CD4-positive, alpha-beta T cell treated with Interleukin-15 for 4 hours (primary cell): ENCODE measurements around the gene TOMM34.

Experiments used
- DNase-seq: peaks from one replicate; pipeline ENCODE4 v3.0.0-alpha.2; 2020; ENCODE audit warnings: low spot score

The TOMM34 gene

DNA sequence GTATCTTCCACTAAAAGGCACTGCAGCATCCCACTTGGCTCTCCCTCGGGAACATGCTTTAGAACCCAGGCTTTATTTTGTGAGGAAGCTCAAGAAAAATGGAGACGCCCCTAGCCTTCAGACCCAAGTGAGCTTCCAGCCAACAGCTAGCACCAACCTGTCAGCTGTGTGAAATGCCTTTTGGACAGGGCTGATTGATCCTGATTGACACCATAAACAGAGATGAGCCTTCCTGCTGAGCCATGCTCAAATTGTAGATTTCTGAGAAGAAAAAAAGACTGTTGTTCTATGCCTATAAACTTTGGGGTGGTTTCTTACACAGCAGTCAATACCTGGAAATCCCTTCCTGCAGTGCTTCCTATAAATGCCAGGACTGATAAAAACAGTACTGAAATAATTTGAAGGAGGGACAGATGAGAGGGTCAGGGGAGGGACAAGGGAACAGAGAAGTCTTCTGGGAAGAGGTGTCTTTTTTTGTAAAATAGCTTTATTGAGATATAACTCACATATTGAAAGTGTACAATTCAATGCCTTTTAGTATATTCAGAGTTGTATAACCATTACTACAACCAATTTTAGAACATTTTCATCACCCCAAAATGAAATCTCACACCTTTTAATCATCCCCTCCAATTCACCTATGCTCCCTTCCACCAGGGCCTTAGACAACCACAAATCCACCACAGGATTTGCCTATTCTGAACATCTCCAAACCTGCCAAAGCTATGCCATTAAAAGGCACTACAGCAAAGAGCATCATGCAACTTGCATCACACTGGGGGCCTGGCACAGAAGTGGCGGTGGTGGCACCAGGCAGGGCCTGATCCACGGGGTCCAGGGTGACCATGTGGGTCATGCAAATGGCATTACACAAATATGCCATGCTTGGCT is 3.4 kb upstream of the TOMM34 start:
- no peak for DNase-seq

DNA sequence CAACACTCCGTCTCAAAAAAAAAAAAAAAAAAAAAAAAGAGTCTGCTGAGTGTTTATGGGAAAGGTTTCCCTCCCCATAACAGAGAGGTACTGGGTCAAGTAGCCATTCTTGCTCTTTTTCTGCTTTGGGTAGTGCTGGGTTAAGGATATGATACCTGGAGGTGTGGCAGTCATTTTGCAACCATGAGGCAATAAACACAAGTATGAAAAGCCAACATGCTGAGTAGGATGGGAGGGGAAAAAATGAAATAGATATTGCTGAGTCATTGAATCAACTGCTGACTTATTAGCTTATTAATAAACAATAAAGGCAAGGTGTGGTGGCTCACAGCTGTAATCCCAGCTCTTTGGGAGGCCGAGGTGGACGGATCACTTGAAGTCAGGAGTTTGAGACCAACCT is 2.3 kb upstream of the TOMM34 start:
- no peak for DNase-seq

DNA sequence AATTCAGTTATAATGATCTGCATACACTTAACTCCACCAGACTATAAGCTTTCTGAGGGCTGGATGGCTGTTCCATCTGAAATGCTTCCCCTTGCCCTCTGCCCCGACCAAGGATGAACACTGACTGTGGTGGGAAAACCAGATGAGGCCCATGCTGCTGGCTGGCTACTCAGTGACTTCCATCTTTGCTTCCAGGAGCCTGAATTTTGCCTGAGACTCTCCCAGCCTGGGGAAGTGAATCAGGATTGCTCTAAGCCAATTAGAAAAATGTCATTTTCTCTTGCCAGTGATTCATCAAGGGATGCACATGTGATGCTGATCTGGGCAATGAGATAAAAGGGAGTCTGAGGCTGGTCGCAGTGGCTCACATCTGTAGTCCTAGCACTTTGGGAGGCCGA is 1.7 kb upstream of the TOMM34 start:
- no peak for DNase-seq

DNA sequence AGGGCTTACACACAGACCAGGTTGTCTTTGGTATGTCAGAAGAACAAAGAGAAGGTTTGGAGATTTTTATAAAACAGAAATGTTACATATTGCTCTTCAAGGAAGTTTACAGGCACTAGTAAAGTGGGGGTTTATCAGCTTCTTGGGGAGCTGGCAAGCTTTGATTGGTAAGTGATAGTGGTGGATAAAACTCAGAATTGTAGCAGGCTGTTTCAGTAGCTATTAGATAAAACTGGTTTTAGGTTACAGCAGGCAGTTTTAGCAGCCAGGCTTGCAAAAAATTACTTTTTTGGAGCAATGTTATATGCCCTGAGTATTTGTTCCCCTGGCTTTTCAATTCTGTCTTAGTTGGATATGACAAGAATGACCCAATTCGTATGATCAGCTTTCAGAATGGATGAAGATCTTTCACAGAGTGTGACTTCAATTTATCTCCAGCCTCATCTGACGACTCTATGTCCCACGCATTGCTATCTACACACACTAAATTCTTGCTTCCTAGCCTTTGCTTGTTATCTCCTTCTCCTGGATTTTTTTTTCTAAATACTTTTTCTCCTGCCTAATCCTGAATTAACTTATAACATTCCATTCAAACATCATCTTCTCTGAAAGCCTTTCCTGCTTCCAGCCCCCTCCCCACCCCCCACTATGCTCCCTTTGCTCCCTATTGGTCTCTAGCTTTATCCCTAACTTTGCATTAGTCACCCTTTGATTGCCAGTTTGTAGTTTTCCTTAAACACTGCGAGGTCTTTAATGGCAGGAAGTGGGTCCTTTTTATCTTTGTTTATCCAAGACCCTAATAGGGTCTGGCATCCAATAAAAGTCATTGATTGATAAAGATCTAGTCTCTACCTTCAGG is 1.0 kb upstream of the TOMM34 start:
- DNase-seq, result no peak

DNA sequence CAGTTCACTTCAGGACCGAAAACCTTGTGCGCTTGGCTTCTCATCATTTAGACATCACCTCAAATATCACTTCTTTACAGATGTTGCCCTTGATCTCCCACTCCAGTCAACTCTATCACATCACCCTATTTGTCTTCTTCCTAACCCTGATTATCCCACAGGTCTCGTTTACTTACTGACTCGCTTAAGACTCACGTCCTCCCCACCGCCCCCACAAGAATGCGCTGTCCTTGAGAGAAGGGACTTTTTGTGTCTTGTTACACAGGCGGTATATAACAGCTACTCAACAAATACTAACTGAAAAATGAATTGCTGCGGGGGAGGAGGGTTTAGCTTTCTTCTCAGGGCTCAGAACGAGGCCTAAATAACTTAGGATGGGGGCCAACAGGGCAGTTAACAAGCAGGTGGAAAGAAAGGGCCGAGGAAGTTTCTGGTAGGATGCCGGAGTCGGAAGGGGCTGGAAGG is 527 bp downstream of the TOMM34 start:
- peak; percentile 51 for DNase-seq

DNA sequence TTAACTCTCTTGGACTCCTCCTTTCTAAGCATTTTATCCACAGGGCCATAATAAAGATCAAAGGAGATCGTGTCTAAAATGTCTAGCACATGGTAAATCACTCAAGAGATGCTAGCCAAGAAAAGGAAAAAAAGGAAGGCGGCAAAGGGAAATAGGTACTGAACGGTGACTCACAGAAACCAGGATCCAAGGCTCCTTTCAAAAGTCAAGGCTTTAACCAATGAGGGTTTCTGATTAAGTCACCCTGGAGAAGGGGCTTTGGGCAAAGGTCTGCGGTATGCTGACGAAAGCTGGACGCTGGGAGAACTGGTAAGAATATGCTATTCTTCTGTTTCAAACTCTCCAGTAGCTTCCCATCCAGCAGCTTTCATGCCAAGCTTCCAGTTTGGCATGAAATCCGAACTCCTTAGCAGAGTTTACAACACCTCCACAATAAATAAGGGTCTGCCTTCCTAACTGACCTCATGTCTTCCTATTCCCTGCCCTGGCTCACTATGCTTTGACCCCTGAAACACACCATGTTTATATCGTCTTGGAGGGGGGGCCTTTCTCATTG is 1.0 kb downstream of the TOMM34 start:
- DNase-seq, result no peak

DNA sequence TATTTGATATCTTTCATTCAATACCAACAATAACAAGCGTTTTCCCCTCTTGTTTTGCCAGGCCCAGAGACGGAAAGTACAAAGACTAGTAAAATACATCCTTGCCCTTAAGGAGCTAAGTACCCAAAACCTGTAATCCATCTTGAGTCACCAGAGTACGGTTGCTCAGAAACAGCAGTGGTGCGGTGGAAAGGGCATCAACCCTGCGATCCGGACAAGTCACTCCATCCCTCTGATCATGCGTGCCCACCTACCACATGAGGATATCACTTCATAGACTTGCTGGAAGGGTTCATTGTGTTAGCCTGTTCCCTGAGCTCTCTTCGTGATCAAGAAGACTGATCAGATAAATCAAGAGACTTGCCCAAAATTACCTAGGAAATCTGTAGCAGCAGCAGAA is 1.9 kb downstream of the TOMM34 start:
- no peak for DNase-seq

DNA sequence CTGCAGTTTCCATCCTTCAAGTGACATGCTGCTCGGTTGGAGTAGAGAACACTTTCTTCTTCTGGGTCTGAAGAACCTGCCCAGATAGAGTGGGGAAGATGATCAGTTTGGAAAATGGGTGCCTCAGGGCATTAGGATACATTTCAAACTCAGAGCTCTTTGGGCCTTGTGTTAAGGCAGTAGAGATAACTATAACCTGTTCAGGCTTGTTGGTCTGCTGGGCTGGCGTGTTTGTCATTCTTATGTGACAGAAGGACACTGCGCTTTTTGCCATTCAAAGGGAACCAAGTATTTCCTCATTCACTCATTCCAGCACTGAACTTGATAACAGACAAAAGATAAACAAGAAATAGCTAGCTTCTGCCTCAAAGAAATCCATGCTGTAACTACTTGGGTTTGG is 3.8 kb downstream of the TOMM34 start:
- DNase-seq, result no peak

DNA sequence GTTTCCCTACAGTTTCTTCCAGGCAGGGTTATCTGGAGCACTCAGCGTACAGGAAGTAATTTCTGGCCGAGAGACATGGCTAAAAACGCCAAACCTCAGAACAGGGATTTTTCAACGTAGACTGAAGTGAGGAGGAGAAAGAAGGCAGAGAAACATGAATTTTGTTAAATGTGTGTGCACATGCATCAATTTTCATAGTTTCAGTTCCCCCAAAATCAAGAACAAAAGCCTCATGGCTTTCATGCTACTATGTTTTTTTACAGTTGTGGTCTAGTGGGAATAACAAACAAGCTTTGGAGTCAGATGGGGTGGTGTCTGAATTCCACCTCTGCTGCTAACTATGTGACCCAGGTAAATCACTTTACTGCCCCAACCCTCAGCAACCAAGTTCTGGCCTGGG is 4.9 kb downstream of the TOMM34 start:
- DNase-seq, result no peak

DNA sequence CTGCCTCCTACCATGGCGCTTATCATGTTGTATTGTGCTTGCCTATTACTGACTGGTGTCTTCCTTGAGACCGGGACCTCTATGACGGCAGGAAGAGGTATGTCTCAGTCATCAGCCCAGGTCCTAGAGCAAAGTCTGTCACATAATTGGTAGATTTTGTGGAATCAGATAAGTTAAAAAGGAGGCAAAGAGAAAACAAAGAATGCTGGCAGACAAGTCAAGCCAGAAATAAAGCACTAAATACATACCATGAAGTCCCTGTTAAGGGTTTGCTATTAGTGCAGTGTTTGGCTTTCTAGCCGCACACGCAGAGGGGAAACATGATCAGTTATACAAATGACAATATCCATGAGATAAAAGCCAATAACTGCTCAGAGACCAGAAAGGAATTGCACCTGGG is 6.0 kb downstream of the TOMM34 start:
- DNase-seq, result no peak

DNA sequence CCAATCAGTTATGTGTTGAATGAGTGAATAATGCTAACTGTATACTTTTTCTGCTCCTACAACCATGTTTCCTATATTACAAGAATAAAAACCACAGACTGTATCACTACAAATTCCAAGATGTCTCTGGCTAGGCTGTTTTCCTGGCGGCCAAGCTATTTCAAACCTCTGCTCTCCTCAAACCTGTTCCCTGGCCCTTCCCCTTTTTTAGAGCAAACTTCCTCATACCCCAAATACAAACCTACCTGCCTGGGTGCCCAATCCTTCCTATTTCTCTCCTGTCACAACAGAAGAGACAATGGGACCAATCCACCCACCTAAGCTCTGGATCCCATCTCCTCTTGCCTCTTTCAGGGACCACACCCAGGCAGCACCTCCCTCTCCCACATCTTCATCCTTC is 7.5 kb downstream of the TOMM34 start:
- DNase-seq, result no peak

DNA sequence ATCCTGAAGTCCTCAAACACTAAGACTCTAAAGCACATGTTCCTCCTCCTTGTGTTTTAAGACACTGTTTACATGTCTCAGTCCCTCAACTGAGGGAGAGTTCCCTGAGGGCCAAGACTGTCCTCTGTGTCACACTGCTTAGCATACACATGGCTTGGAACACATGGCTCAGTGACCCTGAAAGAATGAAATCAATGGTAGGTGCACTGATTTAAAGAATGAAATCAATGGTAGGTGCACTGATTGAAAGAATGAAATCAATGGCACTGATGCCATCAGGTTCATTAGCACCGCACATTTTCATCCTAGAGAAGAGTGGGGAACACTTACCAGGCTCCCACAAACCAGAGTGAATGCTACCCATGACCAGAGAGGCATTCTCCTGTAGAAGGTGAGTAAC is 9.8 kb downstream of the TOMM34 start:
- DNase-seq, result no peak

DNA sequence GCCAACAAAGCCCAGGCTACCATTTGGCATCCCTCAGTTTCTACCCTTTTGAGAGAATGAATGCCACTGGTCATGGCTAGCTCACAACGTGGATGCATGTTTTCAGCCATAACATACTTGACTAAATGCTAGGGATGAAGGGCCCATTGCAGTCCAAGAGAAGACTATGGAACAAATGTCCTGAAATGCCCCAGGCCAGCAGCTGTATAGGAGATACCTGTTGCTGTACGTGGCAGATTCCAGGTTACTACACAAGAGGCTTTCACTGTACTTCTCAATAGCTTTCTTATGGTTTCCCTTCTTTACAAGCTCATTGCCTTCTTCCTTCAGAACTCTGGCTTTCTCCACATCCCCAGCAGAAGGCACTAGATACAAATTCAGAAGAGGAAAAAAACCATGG is 11.7 kb downstream of the TOMM34 start:
- DNase-seq, result no peak

DNA sequence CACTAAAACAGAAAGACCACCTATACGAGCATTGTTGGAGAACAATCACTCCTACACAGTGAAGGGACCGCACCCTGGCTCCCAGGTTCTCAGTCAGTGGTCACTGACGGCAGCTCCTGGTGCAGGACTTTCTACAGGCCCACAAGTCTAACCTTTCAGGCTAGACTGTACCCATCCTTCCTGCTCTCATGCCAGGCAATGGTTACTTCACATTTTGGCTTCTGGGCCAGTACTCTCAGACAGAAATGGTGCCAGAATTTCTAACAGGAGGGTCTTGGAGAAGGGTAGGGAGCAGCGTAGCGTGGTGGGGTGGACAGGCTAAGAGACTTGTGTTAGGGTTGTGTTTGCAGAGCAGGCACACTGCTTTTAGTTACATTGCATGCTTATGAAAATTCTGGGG is 12.1 kb downstream of the TOMM34 start:
- no peak for DNase-seq

DNA sequence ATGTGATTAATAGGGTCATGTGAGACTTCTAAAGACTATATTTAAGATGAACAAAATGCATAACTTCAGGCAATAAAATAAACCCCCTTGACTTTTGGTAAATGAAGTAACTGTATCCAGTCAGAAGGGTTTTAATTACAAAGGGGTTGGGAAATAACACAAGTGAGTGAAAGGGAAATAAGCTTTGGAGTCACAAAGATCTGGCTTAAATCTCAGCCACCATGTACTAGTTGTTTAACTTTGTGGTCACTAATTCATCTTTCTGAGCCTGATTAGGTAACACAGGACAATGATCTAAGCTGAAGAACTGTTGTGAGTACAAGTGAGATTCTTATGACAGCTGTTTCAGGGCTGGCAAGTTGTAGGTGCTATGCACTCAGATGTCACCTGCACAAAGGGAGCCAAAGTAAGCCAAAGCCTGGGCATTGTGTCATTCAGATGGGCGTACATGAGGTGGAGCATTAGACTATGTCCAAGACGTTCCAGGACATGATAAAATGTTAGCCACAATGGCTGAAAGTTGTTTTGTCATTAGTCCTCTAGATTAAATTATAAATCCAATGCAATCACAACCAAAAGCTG is 13.8 kb downstream of the TOMM34 start:
- no peak for DNase-seq

DNA sequence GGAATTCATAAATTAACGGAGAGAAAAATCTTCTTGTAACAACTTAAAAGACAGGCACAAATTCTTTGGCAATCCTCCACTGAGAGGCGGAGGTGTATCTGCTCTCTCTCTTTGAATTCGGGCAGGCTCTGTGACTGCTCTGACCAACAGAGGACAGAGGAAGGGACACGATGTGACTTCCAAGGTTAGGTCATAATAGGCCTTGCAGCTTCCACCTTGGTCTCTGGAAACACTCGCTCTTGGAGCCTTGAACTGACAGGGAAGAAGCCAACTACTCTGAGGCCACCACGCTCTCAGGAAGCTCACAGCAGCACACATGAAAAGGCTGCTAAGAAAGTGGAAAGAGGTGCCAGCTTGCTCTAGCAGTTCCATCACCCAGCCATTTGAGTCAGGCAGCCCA is 14.9 kb downstream of the TOMM34 start:
- DNase-seq, result no peak

DNA sequence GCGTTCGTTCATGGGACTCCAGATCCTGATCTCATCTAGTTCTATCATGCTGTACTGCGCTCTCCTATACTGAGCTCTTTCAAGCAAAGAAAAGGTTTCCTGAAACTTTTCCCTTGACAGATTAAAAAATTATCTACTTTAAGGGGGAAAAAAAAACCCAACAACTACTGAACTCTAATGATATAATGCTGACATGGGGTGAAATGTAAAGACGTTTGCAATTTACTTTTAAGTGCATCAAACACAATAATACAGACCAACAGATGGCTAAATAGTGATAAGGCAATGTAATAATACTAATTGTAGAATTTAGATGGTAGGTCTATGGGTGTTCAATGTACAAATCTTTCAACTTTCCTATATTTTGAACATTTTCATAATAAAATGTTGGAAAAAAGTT is 16.4 kb downstream of the TOMM34 start:
- no peak for DNase-seq

DNA sequence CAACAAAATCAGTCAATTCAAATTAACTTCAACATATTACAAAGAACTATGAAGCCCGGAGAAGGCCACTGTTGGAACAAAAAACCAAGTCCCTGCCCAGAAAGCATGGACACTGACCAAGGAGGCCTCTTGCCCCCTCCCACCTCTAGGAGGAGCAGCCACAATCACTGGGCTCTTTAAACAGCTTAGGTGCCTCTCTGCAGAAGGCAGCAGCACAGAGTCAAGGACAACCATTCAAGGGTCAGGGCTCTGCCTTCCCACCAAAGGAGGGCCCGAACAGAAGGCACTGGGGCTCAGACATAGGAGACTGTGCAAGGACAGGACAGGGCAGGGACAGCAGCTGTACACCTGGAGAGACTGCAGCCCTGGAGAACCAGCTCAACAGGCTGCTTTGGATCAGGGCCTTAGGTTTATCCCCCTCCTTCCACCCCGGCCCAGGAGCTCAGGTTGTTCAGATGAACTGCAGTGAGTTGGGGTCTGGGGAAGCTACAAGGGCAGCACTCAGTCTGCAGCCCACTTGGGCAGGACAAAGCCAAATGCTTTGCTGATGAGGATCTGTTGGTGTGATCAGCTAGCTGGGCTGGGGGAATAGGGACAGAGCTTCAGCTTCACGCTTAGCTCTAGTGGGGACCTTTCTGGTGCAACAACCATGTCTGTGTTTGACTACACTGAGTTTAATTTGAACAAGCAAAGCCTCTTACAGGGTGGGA is 17.8 kb downstream of the TOMM34 start:
- no peak for DNase-seq

DNA sequence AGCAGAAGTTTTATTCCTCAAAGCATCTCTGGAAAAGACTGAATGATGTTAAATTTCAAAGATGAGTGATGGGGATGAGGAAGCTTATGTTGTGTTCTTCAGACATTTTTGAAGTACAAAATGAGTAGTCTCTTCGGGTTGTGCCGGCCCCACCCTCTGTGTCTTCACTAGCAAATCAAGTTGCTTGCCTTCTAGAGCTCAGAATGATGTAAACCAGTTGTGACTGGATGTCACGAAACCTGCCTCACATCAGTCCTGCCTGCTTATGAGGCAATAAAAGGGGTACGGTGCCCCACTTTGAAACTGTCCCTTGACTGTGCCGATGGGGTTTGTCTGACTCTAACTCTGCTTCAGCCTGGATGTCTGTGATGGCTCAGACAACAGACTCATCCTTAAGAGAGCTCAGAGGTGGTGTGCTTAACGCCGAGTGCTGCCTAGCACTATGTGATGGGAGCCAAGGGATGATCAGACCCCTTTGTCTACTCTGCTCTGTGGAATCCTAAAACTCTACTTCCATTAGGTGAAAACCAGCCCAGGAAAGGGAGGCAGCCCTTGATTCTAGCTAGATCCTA is 19.0 kb downstream of the TOMM34 start:
- DNase-seq, result no peak

DNA sequence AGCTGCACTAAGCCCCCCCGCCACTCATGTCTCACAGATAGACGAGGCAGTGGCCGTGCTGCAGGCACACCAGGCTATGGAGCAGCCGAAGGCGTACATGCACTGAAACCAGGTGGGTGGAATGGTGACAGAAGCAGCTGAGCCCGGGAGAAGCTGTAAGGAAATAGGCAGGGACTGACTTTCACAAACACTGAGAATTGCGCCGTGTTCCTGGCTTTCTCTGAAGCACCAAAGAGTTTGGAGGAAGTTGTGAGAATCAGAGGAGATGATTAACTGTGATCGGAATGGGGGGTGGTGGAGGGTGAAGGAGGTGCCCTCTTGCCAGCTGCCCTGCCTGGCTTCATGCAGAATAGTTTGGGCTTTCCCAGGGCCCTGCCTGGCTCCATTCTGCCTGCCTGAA is 21.6 kb downstream of the TOMM34 start:
- DNase-seq, result no peak

DNA sequence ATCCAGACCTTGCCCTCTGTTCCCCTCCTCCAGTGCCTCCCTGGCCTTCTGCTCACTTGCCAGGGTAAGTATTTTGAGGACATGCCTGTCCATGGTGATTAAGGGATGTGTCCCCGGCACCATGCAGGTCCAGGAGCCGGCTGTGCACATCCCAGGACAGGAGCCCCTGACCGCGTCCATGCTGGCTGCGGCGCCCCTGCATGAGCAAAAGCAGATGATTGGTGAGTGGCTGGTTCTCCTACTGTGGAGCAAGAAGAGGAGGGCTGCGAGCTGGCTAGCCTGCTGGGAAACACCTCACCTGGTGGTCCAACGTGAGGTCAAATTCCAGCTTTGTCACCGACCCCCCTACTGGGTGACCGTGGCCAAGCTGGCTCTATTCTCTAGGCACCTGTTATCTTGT is 23.7 kb downstream of the TOMM34 start:
- no peak for DNase-seq

DNA sequence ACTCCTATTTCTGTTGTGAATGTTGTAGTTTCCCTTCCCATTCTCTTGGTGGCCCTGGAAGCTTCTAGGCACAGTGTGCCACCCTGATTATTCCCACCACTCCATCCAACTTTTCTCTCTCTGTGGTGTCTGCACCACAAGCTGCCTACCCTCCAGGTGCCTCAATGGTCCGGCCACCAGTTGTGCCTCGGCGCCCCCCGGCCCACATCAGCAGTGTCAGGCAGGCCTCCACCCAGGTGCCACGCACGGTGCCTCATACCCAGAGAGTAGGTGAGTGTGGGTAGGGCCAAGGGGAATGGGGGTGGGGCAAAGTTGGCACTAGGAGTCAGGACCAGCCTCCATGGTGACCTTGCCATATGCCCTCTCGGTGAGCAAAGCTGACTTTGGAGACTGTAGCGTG is 27.3 kb downstream of the TOMM34 start:
- no peak for DNase-seq
